WTC11 (cell line): ENCODE results near the gene EEF1AKMT3. TPM values are rescaled to one million over a fixed set of nuclear protein-coding genes. Genes with fewer than 3 reads are reported as not detected.

Experiments used
- ATAC-seq: fragments of 200-7000 bp; cut with Tn5 transposase; 2 replicates; pipeline ENCODE4 v1.10.0; 2021; ENCODE audit warnings: mild to moderate bottlenecking, moderate library complexity
- CTCF ChIA-PET: fragments of 300-600 bp; sonication (Branson Sonifier 250); formaldehyde crosslinking; loops from one replicate; lab custom pipeline; 2021; ENCODE audit warnings: antibody characterized with exemption; lab: Charles Lee
- POLR2A ChIA-PET: fragments of 350-600 bp; sonication (Branson Sonifier 250); formaldehyde crosslinking; loops from one replicate; lab custom pipeline; 2021; ENCODE audit warnings: antibody characterized with exemption; lab: Charles Lee
- DNase-seq: peaks from one replicate; pipeline ENCODE4 v3.0.0; 2021; ENCODE audit warnings: low spot score
- H3K27ac Mint-ChIP-seq: 2 replicates; pipeline ENCODE4 v1.8.0; 2021; ENCODE audit warnings: mixed read lengths
- H3K27me3 Mint-ChIP-seq: 2 replicates; pipeline ENCODE4 v1.8.0; 2021; ENCODE audit warnings: low read depth, mild to moderate bottlenecking, moderate library complexity, mixed read lengths
- H3K36me3 Mint-ChIP-seq: 2 replicates; pipeline ENCODE4 v1.8.0; 2021; ENCODE audit warnings: mixed read lengths
- H3K4me1 Mint-ChIP-seq: 2 replicates; pipeline ENCODE4 v1.8.0; 2022; ENCODE audit warnings: mixed read lengths
- H3K4me3 Mint-ChIP-seq: 2 replicates; pipeline ENCODE4 v1.8.0; 2021; ENCODE audit warnings: mild to moderate bottlenecking, moderate library complexity, mixed read lengths
- H3K9me3 Mint-ChIP-seq: 2 replicates; pipeline ENCODE4 v1.8.0; 2021; ENCODE audit warnings: mixed read lengths
- ARID4B ChIP-seq: sonication (generic); formaldehyde crosslinking; IDR thresholded peaks from 2 replicates; pipeline ENCODE4 v1.8.0; 2023; ENCODE audit warnings: missing genetic modification reagents, mild to moderate bottlenecking, borderline replicate concordance
- ATF1 ChIP-seq: sonication (generic); formaldehyde crosslinking; IDR thresholded peaks from 2 replicates; pipeline ENCODE4 v1.8.1; 2023; ENCODE audit warnings: mild to moderate bottlenecking, moderate library complexity, missing genetic modification reagents
- CBFB ChIP-seq: sonication (generic); formaldehyde crosslinking; IDR thresholded peaks from 2 replicates; pipeline ENCODE4 v1.8.1; 2022; ENCODE audit warnings: mild to moderate bottlenecking, low read depth, missing genetic modification reagents
- CTCF ChIP-seq: fragments of 200-600 bp; IDR thresholded peaks from 2 replicates; pipeline ENCODE4 v1.8.0; 2022; ENCODE audit warnings: antibody characterized with exemption
- EMX1 ChIP-seq: fragments of 250-450 bp; sonication (Bioruptor Pico); IDR thresholded peaks from 2 replicates; pipeline ENCODE4 v1.8.0; 2021; ENCODE audit warnings: mild to moderate bottlenecking
- MLX ChIP-seq: sonication (generic); formaldehyde crosslinking; IDR thresholded peaks from 2 replicates; pipeline ENCODE4 v1.8.1; 2023; ENCODE audit warnings: mild to moderate bottlenecking, missing genetic modification reagents, moderate library complexity
- NR3C1 ChIP-seq: sonication (generic); formaldehyde crosslinking; conservative IDR thresholded peaks from 2 replicates; pipeline ENCODE4 v1.8.1; 2023; ENCODE audit warnings: low read depth, mild to moderate bottlenecking, missing genetic modification reagents
- PRDM15 ChIP-seq: sonication (generic); formaldehyde crosslinking; IDR thresholded peaks from 2 replicates; pipeline ENCODE4 v1.8.0; 2022; ENCODE audit warnings: missing genetic modification reagents
- RELA ChIP-seq: sonication (generic); formaldehyde crosslinking; IDR thresholded peaks from 2 replicates; pipeline ENCODE4 v1.8.1; 2022; ENCODE audit warnings: missing genetic modification reagents, mild to moderate bottlenecking, borderline replicate concordance
- ZNF317 ChIP-seq: sonication (generic); formaldehyde crosslinking; IDR thresholded peaks from 2 replicates; pipeline ENCODE4 v1.8.1; 2023; ENCODE audit warnings: low read depth, mild to moderate bottlenecking, moderate library complexity, missing genetic modification reagents, borderline replicate concordance
- ZNF416 ChIP-seq: fragments of 250-450 bp; sonication (Bioruptor Pico); IDR thresholded peaks from 2 replicates; pipeline ENCODE4 v1.9.0; 2021; ENCODE audit warnings: mild to moderate bottlenecking, inconsistent platforms
- total RNA-seq: library from RNA; stranded (reverse); gene quantifications from 3 replicates; pipeline ENCODE4 v1.2.3, GENCODE V29; 2021
- TF ChIP-seq, protein P1 (sequence below): sonication (generic); formaldehyde crosslinking; IDR thresholded peaks from 2 replicates; pipeline ENCODE4 v1.8.1; 2022; ENCODE audit warnings: mild to moderate bottlenecking, moderate library complexity, missing genetic modification reagents
- TF ChIP-seq, protein P2 (sequence below): sonication (generic); formaldehyde crosslinking; IDR thresholded peaks from 2 replicates; pipeline ENCODE4 v1.8.1; 2023; ENCODE audit warnings: mild to moderate bottlenecking, missing genetic modification reagents, moderate library complexity
- TF ChIP-seq, protein P3 (sequence below): sonication (generic); formaldehyde crosslinking; IDR thresholded peaks from 2 replicates; pipeline ENCODE4 v1.8.0; 2022; ENCODE audit warnings: mild to moderate bottlenecking, missing genetic modification reagents
- TF ChIP-seq, protein P4 (sequence below): sonication (generic); formaldehyde crosslinking; IDR thresholded peaks from 2 replicates; pipeline ENCODE4 v1.8.0; 2022; ENCODE audit warnings: mild to moderate bottlenecking, missing genetic modification reagents
- TF ChIP-seq, protein P5 (sequence below): fragments of 250-450 bp; sonication (Bioruptor Pico); IDR thresholded peaks from 2 replicates; pipeline ENCODE4 v1.8.0; 2021; ENCODE audit warnings: mild to moderate bottlenecking

Gene EEF1AKMT3
- total RNA-seq, 1 experiment from 2014 or later = 3.2 TPM

GRCh38 chr12:57730336-57731067, 41.9 kb upstream of the EEF1AKMT3 start (continued):
- TF ChIP-seq EMX1 (no peak), ZNF416 (no peak), ZNF317 (CRISPR knock-in tag) (no peak), NR3C1 (CRISPR knock-in tag) (no peak), RELA (no peak)
- TF ChIP-seq, protein P1, sequence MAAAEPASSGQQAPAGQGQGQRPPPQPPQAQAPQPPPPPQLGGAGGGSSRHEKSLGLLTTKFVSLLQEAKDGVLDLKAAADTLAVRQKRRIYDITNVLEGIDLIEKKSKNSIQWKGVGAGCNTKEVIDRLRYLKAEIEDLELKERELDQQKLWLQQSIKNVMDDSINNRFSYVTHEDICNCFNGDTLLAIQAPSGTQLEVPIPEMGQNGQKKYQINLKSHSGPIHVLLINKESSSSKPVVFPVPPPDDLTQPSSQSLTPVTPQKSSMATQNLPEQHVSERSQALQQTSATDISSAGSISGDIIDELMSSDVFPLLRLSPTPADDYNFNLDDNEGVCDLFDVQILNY (CRISPR knock-in tag) = no peak

- ChIA-PET POLR2A (interaction anchor here (0.6 kb wide), 1 partner anchor 229 kb away, joined by 17 read pairs; no protein-coding TSS in a partner anchor), CTCF (interaction anchor here (0.7 to 1.4 kb wide), 3 partner anchors 10 to 38 kb away, joined by 3 to 7 read pairs (median 3); partner anchors contain the start of gene OS9)
- ATAC-seq (no peak), DNase-seq (no peak)
- Mint-ChIP-seq H3K27ac (no peak overlapping the region), H3K27me3 (peaks cover 100% of the 10 kb centered on the region), H3K36me3 (no peaks in the 10 kb centered on the region), H3K4me1 (peaks cover 22% of the 10 kb centered on the region), H3K4me3 (no peak overlapping the region), H3K9me3 (no peaks in the 10 kb centered on the region)
- TF ChIP-seq CTCF (no peak), ZNF416 (no peak), PRDM15 (CRISPR knock-in tag) (no peak), MLX (CRISPR knock-in tag) (no peak), ARID4B (CRISPR knock-in tag) (no peak), CBFB (CRISPR knock-in tag) (no peak), ATF1 (CRISPR knock-in tag) (no peak)
- TF ChIP-seq, protein P2, sequence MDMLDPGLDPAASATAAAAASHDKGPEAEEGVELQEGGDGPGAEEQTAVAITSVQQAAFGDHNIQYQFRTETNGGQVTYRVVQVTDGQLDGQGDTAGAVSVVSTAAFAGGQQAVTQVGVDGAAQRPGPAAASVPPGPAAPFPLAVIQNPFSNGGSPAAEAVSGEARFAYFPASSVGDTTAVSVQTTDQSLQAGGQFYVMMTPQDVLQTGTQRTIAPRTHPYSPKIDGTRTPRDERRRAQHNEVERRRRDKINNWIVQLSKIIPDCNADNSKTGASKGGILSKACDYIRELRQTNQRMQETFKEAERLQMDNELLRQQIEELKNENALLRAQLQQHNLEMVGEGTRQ (CRISPR knock-in tag) = no peak
- TF ChIP-seq, protein P3, sequence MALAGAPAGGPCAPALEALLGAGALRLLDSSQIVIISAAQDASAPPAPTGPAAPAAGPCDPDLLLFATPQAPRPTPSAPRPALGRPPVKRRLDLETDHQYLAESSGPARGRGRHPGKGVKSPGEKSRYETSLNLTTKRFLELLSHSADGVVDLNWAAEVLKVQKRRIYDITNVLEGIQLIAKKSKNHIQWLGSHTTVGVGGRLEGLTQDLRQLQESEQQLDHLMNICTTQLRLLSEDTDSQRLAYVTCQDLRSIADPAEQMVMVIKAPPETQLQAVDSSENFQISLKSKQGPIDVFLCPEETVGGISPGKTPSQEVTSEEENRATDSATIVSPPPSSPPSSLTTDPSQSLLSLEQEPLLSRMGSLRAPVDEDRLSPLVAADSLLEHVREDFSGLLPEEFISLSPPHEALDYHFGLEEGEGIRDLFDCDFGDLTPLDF (CRISPR knock-in tag) = no peak
- TF ChIP-seq, protein P4, sequence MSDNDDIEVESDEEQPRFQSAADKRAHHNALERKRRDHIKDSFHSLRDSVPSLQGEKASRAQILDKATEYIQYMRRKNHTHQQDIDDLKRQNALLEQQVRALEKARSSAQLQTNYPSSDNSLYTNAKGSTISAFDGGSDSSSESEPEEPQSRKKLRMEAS (CRISPR knock-in tag) = no peak
- TF ChIP-seq, protein P5, sequence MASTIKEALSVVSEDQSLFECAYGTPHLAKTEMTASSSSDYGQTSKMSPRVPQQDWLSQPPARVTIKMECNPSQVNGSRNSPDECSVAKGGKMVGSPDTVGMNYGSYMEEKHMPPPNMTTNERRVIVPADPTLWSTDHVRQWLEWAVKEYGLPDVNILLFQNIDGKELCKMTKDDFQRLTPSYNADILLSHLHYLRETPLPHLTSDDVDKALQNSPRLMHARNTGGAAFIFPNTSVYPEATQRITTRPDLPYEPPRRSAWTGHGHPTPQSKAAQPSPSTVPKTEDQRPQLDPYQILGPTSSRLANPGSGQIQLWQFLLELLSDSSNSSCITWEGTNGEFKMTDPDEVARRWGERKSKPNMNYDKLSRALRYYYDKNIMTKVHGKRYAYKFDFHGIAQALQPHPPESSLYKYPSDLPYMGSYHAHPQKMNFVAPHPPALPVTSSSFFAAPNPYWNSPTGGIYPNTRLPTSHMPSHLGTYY (CRISPR knock-in tag) = no peak
Observed at GRCh38 chr12:57731411-57732080, 40.9 kb upstream of the EEF1AKMT3 start.
